GM12878 (cell line): Measurements from ENCODE around the gene MCCD1. TPM values are rescaled to one million over a fixed set of nuclear protein-coding genes. Genes with fewer than 3 reads are reported as not detected.

ENCODE experiments used
- CREM ChIP-seq: IDR thresholded peaks from 2 replicates; pipeline ENCODE4 v1.6.1; 2014; ENCODE audit warnings: antibody characterized with exemption, low read depth
- GATAD2B ChIP-seq: fragments of 450-650 bp; conservative IDR thresholded peaks from 2 replicates; pipeline ENCODE4 v1.6.1; 2017; ENCODE audit warnings: low read depth, mild to moderate bottlenecking, moderate library complexity
- IRF4 ChIP-seq: IDR thresholded peaks from 2 replicates; pipeline ENCODE4 v1.6.1; 2011; ENCODE audit warnings: low read depth, low read length
- JUND ChIP-seq: IDR thresholded peaks from 2 replicates; pipeline ENCODE4 v1.6.1; 2012; ENCODE audit warnings: low read depth, mild to moderate bottlenecking, low read length, improper control_type of control experiment, moderate library complexity
- NFYA ChIP-seq: IDR thresholded peaks from 2 replicates; pipeline ENCODE4 v1.6.1; 2011; ENCODE audit warnings: low read depth, mild to moderate bottlenecking, low read length, improper control_type of control experiment, borderline replicate concordance
- RAD21 ChIP-seq: IDR thresholded peaks from 2 replicates; pipeline ENCODE4 v1.6.1; 2011; ENCODE audit warnings: mild to moderate bottlenecking, low read depth, low read length, moderate library complexity; ENCODE audit not compliant: insufficient read depth
- RB1 ChIP-seq: fragments of 450-650 bp; formaldehyde crosslinking; IDR thresholded peaks from 2 replicates; pipeline ENCODE4 v1.6.1; 2017; ENCODE audit warnings: mild to moderate bottlenecking, borderline replicate concordance
- SPI1 ChIP-seq: IDR thresholded peaks from 2 replicates; pipeline ENCODE4 v1.6.1; 2011; ENCODE audit warnings: low read depth, mild to moderate bottlenecking, low read length, moderate library complexity, borderline replicate concordance; ENCODE audit not compliant: insufficient read depth
- STAT1 ChIP-seq: fragments of 450-650 bp; conservative IDR thresholded peaks from 2 replicates; pipeline ENCODE4 v1.6.1; 2014; ENCODE audit warnings: antibody characterized with exemption, mild to moderate bottlenecking
- SUZ12 ChIP-seq: fragments of 200-600 bp; sonication (generic); IDR thresholded peaks from one replicate; pipeline ENCODE4 v1.6.1; 2018; ENCODE audit warnings: antibody characterized with exemption, mild to moderate bottlenecking; ENCODE audit not compliant: unreplicated experiment
- WRNIP1 ChIP-seq: IDR thresholded peaks from 2 replicates; pipeline ENCODE4 v1.6.1; 2011; ENCODE audit warnings: low read depth, low read length, improper control_type of control experiment, borderline replicate concordance
- ZBED1 ChIP-seq: IDR thresholded peaks from 2 replicates; pipeline ENCODE4 v1.6.1; 2016; ENCODE audit warnings: borderline replicate concordance
- polyA plus RNA-seq, 11 experiments: library from polyadenylated mRNA; depleted of rRNA in 4 of 11; unstranded in 6 of 11; stranded (reverse) in 5 of 11; fragments of >200 nt; fragmentation: Nextera tagmentation in 4 of 11; fragmentation: Illumina TruSeq in 1 of 11; extraction: Ambion mirVana in 4 of 11; extraction: Trizol in 1 of 11; gene quantifications; 1 replicate in 1 of 11; 2 replicates in 10 of 11; pipeline versions ENCODE4 v1.2.1 to v1.2.3, GENCODE V29; 2011 to 2016; ENCODE audit warnings: inconsistent platforms in 2 of 11, missing spikeins in 2 of 11, low read depth in 1 of 11
- total RNA-seq, 4 experiments: library from RNA; depleted of rRNA in 3 of 4; stranded (reverse); fragments of >200 nt in 3 of 4; fragmentation: Illumina TruSeq in 1 of 4; extraction: Trizol in 1 of 4; gene quantifications; 2 replicates each; pipeline versions ENCODE4 v1.2.1 to v1.2.3, GENCODE V29; 2013 to 2021
- TF ChIP-seq, protein P1 (sequence below): fragments of 450-650 bp; formaldehyde crosslinking; IDR thresholded peaks from 2 replicates; pipeline ENCODE4 v1.4.0; 2022; ENCODE audit warnings: mild to moderate bottlenecking, moderate library complexity
- TF ChIP-seq, protein P2 (sequence below): IDR thresholded peaks from 2 replicates; pipeline ENCODE4 v1.6.1; 2011; ENCODE audit warnings: borderline replicate concordance, low read depth, mild to moderate bottlenecking, moderate library complexity, low read length; ENCODE audit not compliant: insufficient read depth, poor library complexity, severe bottlenecking
- TF ChIP-seq, protein P3 (sequence below): fragments of 450-650 bp; IDR thresholded peaks from 2 replicates; pipeline ENCODE4 v1.6.1; 2017; ENCODE audit warnings: low read depth, mild to moderate bottlenecking, moderate library complexity
- TF ChIP-seq, protein P4 (sequence below): fragments of 450-650 bp; IDR thresholded peaks from 2 replicates; pipeline ENCODE4 v1.6.1; 2017; ENCODE audit warnings: mild to moderate bottlenecking
- TF ChIP-seq, protein P5 (sequence below): fragments of 450-650 bp; IDR thresholded peaks from 2 replicates; pipeline ENCODE4 v1.6.1; 2014; ENCODE audit warnings: mild to moderate bottlenecking
- TF ChIP-seq, protein P6 (sequence below): fragments of 450-650 bp; IDR thresholded peaks from 2 replicates; pipeline ENCODE4 v1.6.1; 2018; ENCODE audit warnings: mild to moderate bottlenecking, low read depth, moderate library complexity; ENCODE audit not compliant: partially characterized antibody

The MCCD1 gene
- total and polyA plus RNA-seq, 10 of the 15 experiments (the other 5 are each of a cell fraction or from before 2014, with no cell fraction given) = not detected

DNA sequence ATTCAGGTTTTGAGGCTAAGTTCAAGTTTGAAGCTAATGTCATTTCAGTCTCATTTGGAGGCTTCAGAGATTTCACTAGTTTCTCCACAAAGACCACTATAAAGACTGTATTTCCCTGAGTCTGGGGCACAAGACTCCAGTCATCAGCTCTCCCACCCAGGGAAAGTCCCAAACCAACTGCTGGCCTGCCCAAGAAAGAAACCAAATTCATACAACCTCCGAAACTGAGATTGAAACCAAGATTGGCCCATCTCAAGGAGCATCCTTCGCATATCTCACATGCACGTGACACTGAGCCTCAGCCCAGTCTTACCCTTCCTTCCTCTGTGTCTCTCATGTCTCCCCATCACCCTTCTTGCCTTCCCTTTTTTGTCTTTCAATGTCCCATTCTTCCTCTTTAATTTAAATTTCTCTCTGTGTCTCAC lies 39.8 kb downstream of the MCCD1 start (continued):
- TF ChIP-seq, protein P1, sequence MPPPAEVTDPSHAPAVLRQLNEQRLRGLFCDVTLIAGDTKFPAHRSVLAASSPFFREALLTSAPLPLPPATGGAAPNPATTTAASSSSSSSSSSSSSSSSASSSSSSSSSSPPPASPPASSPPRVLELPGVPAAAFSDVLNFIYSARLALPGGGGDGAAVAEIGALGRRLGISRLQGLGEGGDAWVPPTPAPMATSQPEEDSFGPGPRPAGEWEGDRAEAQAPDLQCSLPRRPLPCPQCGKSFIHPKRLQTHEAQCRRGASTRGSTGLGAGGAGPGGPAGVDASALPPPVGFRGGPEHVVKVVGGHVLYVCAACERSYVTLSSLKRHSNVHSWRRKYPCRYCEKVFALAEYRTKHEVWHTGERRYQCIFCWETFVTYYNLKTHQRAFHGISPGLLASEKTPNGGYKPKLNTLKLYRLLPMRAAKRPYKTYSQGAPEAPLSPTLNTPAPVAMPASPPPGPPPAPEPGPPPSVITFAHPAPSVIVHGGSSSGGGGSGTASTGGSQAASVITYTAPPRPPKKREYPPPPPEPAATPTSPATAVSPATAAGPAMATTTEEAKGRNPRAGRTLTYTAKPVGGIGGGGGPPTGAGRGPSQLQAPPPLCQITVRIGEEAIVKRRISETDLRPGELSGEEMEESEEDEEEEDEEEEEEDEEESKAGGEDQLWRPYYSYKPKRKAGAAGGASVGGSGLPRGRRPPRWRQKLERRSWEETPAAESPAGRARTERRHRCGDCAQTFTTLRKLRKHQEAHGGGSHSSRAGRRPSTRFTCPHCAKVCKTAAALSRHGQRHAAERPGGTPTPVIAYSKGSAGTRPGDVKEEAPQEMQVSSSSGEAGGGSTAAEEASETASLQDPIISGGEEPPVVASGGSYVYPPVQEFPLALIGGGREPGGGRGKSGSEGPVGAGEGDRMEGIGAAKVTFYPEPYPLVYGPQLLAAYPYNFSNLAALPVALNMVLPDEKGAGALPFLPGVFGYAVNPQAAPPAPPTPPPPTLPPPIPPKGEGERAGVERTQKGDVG (CRISPR knock-in tag) = no peak
- TF ChIP-seq, protein P2, sequence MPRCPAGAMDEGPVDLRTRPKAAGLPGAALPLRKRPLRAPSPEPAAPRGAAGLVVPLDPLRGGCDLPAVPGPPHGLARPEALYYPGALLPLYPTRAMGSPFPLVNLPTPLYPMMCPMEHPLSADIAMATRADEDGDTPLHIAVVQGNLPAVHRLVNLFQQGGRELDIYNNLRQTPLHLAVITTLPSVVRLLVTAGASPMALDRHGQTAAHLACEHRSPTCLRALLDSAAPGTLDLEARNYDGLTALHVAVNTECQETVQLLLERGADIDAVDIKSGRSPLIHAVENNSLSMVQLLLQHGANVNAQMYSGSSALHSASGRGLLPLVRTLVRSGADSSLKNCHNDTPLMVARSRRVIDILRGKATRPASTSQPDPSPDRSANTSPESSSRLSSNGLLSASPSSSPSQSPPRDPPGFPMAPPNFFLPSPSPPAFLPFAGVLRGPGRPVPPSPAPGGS = peak; percentile 89
- TF ChIP-seq GATAD2B = 0 out of 2 replicates have a peak, but pooled peaks have one; percentile 34
- peak; percentile 61; the same call in 1 of the 2 replicates for TF ChIP-seq SPI1
- TF ChIP-seq JUND = no peak
- TF ChIP-seq RB1 = no peak
- peak; percentile 83; the same call in 1 of the 2 replicates for TF ChIP-seq ZBED1
- no peak for TF ChIP-seq NFYA
- TF ChIP-seq STAT1 = no peak
- TF ChIP-seq, protein P3, sequence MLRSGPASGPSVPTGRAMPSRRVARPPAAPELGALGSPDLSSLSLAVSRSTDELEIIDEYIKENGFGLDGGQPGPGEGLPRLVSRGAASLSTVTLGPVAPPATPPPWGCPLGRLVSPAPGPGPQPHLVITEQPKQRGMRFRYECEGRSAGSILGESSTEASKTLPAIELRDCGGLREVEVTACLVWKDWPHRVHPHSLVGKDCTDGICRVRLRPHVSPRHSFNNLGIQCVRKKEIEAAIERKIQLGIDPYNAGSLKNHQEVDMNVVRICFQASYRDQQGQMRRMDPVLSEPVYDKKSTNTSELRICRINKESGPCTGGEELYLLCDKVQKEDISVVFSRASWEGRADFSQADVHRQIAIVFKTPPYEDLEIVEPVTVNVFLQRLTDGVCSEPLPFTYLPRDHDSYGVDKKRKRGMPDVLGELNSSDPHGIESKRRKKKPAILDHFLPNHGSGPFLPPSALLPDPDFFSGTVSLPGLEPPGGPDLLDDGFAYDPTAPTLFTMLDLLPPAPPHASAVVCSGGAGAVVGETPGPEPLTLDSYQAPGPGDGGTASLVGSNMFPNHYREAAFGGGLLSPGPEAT = peak; percentile 92
- TF ChIP-seq WRNIP1 = no peak
- TF ChIP-seq, protein P4, sequence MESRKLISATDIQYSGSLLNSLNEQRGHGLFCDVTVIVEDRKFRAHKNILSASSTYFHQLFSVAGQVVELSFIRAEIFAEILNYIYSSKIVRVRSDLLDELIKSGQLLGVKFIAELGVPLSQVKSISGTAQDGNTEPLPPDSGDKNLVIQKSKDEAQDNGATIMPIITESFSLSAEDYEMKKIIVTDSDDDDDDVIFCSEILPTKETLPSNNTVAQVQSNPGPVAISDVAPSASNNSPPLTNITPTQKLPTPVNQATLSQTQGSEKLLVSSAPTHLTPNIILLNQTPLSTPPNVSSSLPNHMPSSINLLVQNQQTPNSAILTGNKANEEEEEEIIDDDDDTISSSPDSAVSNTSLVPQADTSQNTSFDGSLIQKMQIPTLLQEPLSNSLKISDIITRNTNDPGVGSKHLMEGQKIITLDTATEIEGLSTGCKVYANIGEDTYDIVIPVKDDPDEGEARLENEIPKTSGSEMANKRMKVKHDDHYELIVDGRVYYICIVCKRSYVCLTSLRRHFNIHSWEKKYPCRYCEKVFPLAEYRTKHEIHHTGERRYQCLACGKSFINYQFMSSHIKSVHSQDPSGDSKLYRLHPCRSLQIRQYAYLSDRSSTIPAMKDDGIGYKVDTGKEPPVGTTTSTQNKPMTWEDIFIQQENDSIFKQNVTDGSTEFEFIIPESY = no peak
- TF ChIP-seq, protein P5, sequence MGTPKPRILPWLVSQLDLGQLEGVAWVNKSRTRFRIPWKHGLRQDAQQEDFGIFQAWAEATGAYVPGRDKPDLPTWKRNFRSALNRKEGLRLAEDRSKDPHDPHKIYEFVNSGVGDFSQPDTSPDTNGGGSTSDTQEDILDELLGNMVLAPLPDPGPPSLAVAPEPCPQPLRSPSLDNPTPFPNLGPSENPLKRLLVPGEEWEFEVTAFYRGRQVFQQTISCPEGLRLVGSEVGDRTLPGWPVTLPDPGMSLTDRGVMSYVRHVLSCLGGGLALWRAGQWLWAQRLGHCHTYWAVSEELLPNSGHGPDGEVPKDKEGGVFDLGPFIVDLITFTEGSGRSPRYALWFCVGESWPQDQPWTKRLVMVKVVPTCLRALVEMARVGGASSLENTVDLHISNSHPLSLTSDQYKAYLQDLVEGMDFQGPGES = no peak
- TF ChIP-seq, protein P6, sequence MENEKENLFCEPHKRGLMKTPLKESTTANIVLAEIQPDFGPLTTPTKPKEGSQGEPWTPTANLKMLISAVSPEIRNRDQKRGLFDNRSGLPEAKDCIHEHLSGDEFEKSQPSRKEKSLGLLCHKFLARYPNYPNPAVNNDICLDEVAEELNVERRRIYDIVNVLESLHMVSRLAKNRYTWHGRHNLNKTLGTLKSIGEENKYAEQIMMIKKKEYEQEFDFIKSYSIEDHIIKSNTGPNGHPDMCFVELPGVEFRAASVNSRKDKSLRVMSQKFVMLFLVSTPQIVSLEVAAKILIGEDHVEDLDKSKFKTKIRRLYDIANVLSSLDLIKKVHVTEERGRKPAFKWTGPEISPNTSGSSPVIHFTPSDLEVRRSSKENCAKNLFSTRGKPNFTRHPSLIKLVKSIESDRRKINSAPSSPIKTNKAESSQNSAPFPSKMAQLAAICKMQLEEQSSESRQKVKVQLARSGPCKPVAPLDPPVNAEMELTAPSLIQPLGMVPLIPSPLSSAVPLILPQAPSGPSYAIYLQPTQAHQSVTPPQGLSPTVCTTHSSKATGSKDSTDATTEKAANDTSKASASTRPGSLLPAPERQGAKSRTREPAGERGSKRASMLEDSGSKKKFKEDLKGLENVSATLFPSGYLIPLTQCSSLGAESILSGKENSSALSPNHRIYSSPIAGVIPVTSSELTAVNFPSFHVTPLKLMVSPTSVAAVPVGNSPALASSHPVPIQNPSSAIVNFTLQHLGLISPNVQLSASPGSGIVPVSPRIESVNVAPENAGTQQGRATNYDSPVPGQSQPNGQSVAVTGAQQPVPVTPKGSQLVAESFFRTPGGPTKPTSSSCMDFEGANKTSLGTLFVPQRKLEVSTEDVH = no peak
- peak; percentile 83 for TF ChIP-seq IRF4
- TF ChIP-seq RAD21 = no peak
- TF ChIP-seq SUZ12 = no peak
- peak; percentile 77 for TF ChIP-seq CREM
